ENCODE results near the gene ENPP1. TPM values are rescaled to one million over a fixed set of nuclear protein-coding genes. Genes with fewer than 3 reads are reported as not detected.
A peak's percentile ranks its signal among the peaks of the same experiment; 100 is the strongest.

ENPP1 gene
- polyA plus RNA-seq, 1 of the 3 experiments (the other 2 are of a cell fraction) = not detected

- Histone ChIP-seq H3F3A (replicated peaks; ENCODE audit: insufficient read depth) (peaks cover 2% of the 10 kb centered on the region), H3K4me2 (no peak overlapping the region), H3K27ac (ENCODE audit: low read depth in 2 of 2, low read length in 1 of 2) (no peak overlapping the region; a peak in 1 of 4 replicates), H3K4me3 (ENCODE audit: low read depth in 2 of 2, low read length in 1 of 2) (no peak overlapping the region), H3K27me3 (ENCODE audit: insufficient read depth) (no peaks in the 10 kb centered on the region), H3K9ac (no peak overlapping the region), H4K20me1 (ENCODE audit: insufficient read depth) (no peaks in the 10 kb centered on the region), H3K4me1 (ENCODE audit: control insufficient read depth in 1 of 2, insufficient read depth in 2 of 2, low read depth in 1 of 2, low read length in 1 of 2) (no peaks in the 10 kb centered on the region), H3K9me3 (no peaks in the 10 kb centered on the region), H3K36me3 (replicated peaks in 1 of 2; ENCODE audit: control insufficient read depth in 1 of 2, insufficient read depth in 2 of 2, low read length in 1 of 2) (no peaks in the 10 kb centered on the region), H3K9me2 (no peaks in the 10 kb centered on the region), H3K79me2 (ENCODE audit: insufficient read depth) (no peaks in the 10 kb centered on the region), H2AFZ (ENCODE audit: low read depth) (no peak overlapping the region)
- DNase-seq = no peak
- WGBS (ENCODE audit: low lambda C conversion rate) = 38% methylated on average over 2 of the region's 2 CpGs
- TF ChIP-seq TCF12 (IDR thresholded peaks at IDR 0.05) = peak; percentile 34
- no peak for TF ChIP-seq MEF2A (IDR thresholded peaks at IDR 0.05; ENCODE audit: borderline replicate concordance, low read depth)
- ChIA-PET CTCF (interaction anchor here (0.6 to 2.8 kb wide), 3 partner anchors 16 to 302 kb away, joined by 3 to 8 read pairs (median 3); no protein-coding TSS in a partner anchor), POLR2A (no interaction called here)
Observed at GRCh38 chr6:131931063-131931750, 123.4 kb downstream of the ENPP1 start.

- Histone ChIP-seq H3K9me3 (no peaks in the 10 kb centered on the region), H3K9me2 (no peaks in the 10 kb centered on the region), H3K4me1 (ENCODE audit: control insufficient read depth in 1 of 2, insufficient read depth in 2 of 2, low read depth in 1 of 2, low read length in 1 of 2) (peaks cover 0 to 14% of the 10 kb centered on the region in 2 experiments; a peak in 3 of 4 replicates), H3K36me3 (replicated peaks in 1 of 2; ENCODE audit: control insufficient read depth in 1 of 2, insufficient read depth in 2 of 2, low read length in 1 of 2) (no peaks in the 10 kb centered on the region), H4K20me1 (ENCODE audit: insufficient read depth) (no peaks in the 10 kb centered on the region), H2AFZ (ENCODE audit: low read depth) (no peak overlapping the region), H3K27me3 (ENCODE audit: insufficient read depth) (no peaks in the 10 kb centered on the region), H3K4me3 (ENCODE audit: low read depth in 2 of 2, low read length in 1 of 2) (no peak overlapping the region), H3K4me2 (no peak overlapping the region), H3K27ac (ENCODE audit: low read depth in 2 of 2, low read length in 1 of 2) (no peak overlapping the region), H3K79me2 (ENCODE audit: insufficient read depth) (no peaks in the 10 kb centered on the region), H3K9ac (no peak overlapping the region), H3F3A (replicated peaks; ENCODE audit: insufficient read depth) (peaks cover 31% of the 10 kb centered on the region)
- POLR2A ChIA-PET = no interaction called here
- CTCF ChIA-PET = no interaction called here
- 47% methylated on average over 4 of the region's 4 CpGs for WGBS (ENCODE audit: low lambda C conversion rate)
- TF ChIP-seq TAF1 (IDR thresholded peaks at IDR 0.05; ENCODE audit: borderline replicate concordance, low read depth, low read length) = no peak
- no peak for TF ChIP-seq TEAD4 (IDR thresholded peaks at IDR 0.05; ENCODE audit: borderline replicate concordance, insufficient read depth)
- TF ChIP-seq MEF2A (IDR thresholded peaks at IDR 0.05; ENCODE audit: borderline replicate concordance, low read depth) = no peak
- TF ChIP-seq FOXM1 (IDR thresholded peaks at IDR 0.05; ENCODE audit: low read depth) = no peak
- no peak for TF ChIP-seq CTCF (IDR thresholded peaks at IDR 0.05)
- TF ChIP-seq SIN3A (IDR thresholded peaks at IDR 0.05; ENCODE audit: borderline replicate concordance, low read depth, low read length) = no peak
- no peak for TF ChIP-seq MAX (IDR thresholded peaks at IDR 0.05; ENCODE audit: low read depth)
- no peak for TF ChIP-seq NFIC (IDR thresholded peaks at IDR 0.05; ENCODE audit: borderline replicate concordance)
- TF ChIP-seq FOXJ3 (CRISPR knock-in tag; IDR thresholded peaks at IDR 0.05) = no peak
- TF ChIP-seq YY1 (IDR thresholded peaks at IDR 0.05; ENCODE audit: low read depth) = no peak
- TF ChIP-seq EZH2phosphoT487 (IDR thresholded peaks at IDR 0.05; ENCODE audit: borderline replicate concordance, low read depth) = no peak
- TF ChIP-seq POLR2AphosphoS5 (IDR thresholded peaks at IDR 0.05; ENCODE audit: low read depth, low read length) = no peak
- no peak for TF ChIP-seq CHD2 (IDR thresholded peaks at IDR 0.05; ENCODE audit: low read length, partially characterized antibody)
- TF ChIP-seq JUND (IDR thresholded peaks at IDR 0.05) = no peak
- TF ChIP-seq FOSL2 (IDR thresholded peaks at IDR 0.05; ENCODE audit: borderline replicate concordance, low read depth) = no peak
- no peak for TF ChIP-seq RXRA (IDR thresholded peaks at IDR 0.05; ENCODE audit: borderline replicate concordance, low read depth)
- no peak for TF ChIP-seq EP300 (IDR thresholded peaks at IDR 0.05; ENCODE audit: borderline replicate concordance in 1 of 2, low read depth in 1 of 2, low read length in 1 of 2)
- no peak for TF ChIP-seq RCOR1 (IDR thresholded peaks at IDR 0.05; ENCODE audit: low read length)
- no peak for TF ChIP-seq MXI1 (IDR thresholded peaks at IDR 0.05; ENCODE audit: low read depth, low read length)
- no peak for DNase-seq
Observed at GRCh38 chr6:131936156-131936555, 128.3 kb downstream of the ENPP1 start.

Measured in SK-N-SH (cell line).